ENCODE data around the gene EXOSC2. TPM values are rescaled to one million over a fixed set of nuclear protein-coding genes. Genes with fewer than 3 reads are reported as not detected.

The EXOSC2 gene
- total and polyA plus RNA-seq, 2 experiments from 2014 or later: 37.6 to 77.7 TPM

DNA sequence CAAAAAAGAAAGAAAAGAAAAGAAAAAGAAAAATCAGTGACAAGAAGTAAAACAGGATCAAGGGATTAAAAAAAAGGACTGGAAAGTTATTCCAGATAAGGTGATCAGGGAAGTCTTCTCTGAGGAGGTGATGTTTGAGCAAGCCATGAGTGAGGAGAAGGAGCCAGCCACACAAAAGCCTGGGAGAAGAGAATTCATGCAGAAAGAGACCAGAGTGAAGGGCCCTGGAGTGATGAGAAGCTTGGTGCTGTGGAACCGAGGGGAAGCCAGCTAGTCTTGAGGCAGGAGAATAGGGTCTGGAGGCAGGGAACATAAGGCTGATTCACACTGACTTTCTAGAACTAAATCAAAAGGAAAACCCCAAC, 4.0 kb upstream of the EXOSC2 start (continued):
- TF ChIP-seq, protein P1, sequence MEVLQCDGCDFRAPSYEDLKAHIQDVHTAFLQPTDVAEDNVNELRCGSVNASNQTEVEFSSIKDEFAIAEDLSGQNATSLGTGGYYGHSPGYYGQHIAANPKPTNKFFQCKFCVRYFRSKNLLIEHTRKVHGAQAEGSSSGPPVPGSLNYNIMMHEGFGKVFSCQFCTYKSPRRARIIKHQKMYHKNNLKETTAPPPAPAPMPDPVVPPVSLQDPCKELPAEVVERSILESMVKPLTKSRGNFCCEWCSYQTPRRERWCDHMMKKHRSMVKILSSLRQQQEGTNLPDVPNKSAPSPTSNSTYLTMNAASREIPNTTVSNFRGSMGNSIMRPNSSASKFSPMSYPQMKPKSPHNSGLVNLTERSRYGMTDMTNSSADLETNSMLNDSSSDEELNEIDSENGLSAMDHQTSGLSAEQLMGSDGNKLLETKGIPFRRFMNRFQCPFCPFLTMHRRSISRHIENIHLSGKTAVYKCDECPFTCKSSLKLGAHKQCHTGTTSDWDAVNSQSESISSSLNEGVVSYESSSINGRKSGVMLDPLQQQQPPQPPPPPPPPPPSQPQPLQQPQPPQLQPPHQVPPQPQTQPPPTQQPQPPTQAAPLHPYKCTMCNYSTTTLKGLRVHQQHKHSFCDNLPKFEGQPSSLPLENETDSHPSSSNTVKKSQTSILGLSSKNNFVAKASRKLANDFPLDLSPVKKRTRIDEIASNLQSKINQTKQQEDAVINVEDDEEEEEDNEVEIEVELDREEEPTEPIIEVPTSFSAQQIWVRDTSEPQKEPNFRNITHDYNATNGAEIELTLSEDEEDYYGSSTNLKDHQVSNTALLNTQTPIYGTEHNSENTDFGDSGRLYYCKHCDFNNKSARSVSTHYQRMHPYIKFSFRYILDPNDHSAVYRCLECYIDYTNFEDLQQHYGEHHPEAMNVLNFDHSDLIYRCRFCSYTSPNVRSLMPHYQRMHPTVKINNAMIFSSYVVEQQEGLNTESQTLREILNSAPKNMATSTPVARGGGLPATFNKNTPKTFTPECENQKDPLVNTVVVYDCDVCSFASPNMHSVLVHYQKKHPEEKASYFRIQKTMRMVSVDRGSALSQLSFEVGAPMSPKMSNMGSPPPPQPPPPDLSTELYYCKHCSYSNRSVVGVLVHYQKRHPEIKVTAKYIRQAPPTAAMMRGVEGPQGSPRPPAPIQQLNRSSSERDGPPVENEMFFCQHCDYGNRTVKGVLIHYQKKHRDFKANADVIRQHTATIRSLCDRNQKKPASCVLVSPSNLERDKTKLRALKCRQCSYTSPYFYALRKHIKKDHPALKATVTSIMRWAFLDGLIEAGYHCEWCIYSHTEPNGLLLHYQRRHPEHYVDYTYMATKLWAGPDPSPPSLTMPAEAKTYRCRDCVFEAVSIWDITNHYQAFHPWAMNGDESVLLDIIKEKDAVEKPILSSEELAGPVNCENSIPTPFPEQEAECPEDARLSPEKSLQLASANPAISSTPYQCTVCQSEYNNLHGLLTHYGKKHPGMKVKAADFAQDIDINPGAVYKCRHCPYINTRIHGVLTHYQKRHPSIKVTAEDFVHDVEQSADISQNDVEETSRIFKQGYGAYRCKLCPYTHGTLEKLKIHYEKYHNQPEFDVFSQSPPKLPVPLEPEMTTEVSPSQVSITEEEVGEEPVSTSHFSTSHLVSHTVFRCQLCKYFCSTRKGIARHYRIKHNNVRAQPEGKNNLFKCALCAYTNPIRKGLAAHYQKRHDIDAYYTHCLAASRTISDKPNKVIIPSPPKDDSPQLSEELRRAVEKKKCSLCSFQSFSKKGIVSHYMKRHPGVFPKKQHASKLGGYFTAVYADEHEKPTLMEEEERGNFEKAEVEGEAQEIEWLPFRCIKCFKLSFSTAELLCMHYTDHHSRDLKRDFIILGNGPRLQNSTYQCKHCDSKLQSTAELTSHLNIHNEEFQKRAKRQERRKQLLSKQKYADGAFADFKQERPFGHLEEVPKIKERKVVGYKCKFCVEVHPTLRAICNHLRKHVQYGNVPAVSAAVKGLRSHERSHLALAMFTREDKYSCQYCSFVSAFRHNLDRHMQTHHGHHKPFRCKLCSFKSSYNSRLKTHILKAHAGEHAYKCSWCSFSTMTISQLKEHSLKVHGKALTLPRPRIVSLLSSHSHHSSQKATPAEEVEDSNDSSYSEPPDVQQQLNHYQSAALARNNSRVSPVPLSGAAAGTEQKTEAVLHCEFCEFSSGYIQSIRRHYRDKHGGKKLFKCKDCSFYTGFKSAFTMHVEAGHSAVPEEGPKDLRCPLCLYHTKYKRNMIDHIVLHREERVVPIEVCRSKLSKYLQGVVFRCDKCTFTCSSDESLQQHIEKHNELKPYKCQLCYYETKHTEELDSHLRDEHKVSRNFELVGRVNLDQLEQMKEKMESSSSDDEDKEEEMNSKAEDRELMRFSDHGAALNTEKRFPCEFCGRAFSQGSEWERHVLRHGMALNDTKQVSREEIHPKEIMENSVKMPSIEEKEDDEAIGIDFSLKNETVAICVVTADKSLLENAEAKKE (CRISPR knock-in tag; IDR thresholded peaks at IDR 0.05): no peak
- TF ChIP-seq ZNF331 (CRISPR knock-in tag; IDR thresholded peaks at IDR 0.05; ENCODE audit: low read depth) (no peak), ZNF114 (CRISPR knock-in tag; IDR thresholded peaks at IDR 0.05) (no peak), JUNB (IDR thresholded peaks at IDR 0.05; ENCODE audit: unreplicated experiment) (no peak)

DNA sequence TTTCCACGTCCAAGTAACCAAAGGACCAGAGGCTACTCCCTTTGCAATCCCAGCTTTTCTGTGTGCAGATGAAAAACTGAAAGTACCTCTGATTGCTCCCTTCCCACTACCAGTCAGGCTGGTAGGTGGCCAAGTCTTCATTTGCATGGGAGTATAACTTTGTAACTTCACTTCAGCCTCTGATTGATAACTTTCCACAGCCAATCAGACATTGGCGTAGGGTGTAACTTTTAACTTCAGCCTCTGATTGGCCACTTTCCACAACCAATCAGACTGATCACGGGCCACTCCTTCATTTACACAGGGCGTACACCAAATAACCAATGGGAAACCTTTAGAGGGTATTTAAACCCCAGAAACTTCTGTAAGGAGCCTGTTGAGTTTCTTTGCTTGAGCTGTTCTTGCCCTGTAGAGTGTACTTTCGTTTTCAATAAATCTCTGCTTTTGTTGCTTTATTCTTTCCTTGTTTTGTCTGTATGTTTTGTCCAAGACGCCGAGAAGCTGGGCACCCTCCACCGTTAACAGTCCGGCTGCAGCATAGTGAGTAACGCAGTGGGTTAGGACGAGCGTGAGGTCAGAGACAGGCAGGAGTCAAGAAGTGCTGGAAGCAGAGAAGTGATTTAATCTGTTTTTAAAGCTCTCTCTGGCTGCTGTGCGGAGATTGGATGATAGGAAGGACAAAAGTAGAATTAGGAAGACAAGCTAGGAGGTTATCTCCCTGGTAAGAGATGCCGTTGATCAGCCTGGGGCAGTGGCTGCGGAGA, 3.5 kb upstream of the EXOSC2 start:
- Histone ChIP-seq H4K20me1 (replicated peaks; ENCODE audit: insufficient read depth) (peaks cover 4% of the 10 kb centered on the region), H2AFZ (no peak overlapping the region), H3K9me2 (ENCODE audit: insufficient read depth) (no peaks in the 10 kb centered on the region), H3K27ac (ENCODE audit: low read depth) (no peak overlapping the region), H3K27me3 (ENCODE audit: insufficient read depth) (no peaks in the 10 kb centered on the region), H3K36me3 (ENCODE audit: insufficient read depth) (no peaks in the 10 kb centered on the region), H3K4me1 (ENCODE audit: insufficient read depth) (peaks cover 12% of the 10 kb centered on the region), H3F3A (replicated peaks; ENCODE audit: low read depth) (0 out of 2 replicates have a peak, but pooled peaks cover 3% of the 10 kb centered on the region), H3K4me3 (no peak overlapping the region), H3K79me2 (replicated peaks; ENCODE audit: insufficient read depth) (peaks cover 15% of the 10 kb centered on the region), H3K4me2 (peak overlapping the region; percentile 35; the same call in 1 of the 2 replicates)
- peaks cover 8% of the 10 kb centered on the region for H3K36me3 Mint-ChIP-seq (ENCODE audit: low read depth)
- peaks cover 15% of the 10 kb centered on the region for H3K27me3 Mint-ChIP-seq (ENCODE audit: insufficient read depth, low read depth, poor library complexity)
- H3K4me3 Mint-ChIP-seq: peak overlapping the region; percentile 39
- peak; percentile 59 for ATAC-seq
- H3K9me3 Mint-ChIP-seq: peaks cover 7% of the 10 kb centered on the region; the same call in 1 of the 3 replicates
- H3K4me1 Mint-ChIP-seq: peaks cover 34% of the 10 kb centered on the region
- H3K27ac Mint-ChIP-seq: peak overlapping the region; percentile 25; the same call in 1 of the 2 replicates
- DNase-seq (ENCODE audit: low spot score): peak; percentile 95
- TF ChIP-seq, protein P2, sequence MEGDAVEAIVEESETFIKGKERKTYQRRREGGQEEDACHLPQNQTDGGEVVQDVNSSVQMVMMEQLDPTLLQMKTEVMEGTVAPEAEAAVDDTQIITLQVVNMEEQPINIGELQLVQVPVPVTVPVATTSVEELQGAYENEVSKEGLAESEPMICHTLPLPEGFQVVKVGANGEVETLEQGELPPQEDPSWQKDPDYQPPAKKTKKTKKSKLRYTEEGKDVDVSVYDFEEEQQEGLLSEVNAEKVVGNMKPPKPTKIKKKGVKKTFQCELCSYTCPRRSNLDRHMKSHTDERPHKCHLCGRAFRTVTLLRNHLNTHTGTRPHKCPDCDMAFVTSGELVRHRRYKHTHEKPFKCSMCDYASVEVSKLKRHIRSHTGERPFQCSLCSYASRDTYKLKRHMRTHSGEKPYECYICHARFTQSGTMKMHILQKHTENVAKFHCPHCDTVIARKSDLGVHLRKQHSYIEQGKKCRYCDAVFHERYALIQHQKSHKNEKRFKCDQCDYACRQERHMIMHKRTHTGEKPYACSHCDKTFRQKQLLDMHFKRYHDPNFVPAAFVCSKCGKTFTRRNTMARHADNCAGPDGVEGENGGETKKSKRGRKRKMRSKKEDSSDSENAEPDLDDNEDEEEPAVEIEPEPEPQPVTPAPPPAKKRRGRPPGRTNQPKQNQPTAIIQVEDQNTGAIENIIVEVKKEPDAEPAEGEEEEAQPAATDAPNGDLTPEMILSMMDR (conservative IDR thresholded peaks at IDR 0.05; ENCODE audit: low read depth in 2 of 2): no peak
- TF ChIP-seq, protein P1 (CRISPR knock-in tag; IDR thresholded peaks at IDR 0.05): no peak
- TF ChIP-seq POLR2AphosphoS5 (IDR thresholded peaks at IDR 0.05; ENCODE audit: low read depth): peak; percentile 84

All from GM23338 (cell line).